GM18499 (cell line): ENCODE measurements around the gene THAP4.

Experiments
- ATAC-seq: cut with Tn5 transposase; IDR thresholded peaks from one replicate; pipeline ENCODE4 v1.9.1; 2021; ENCODE audit warnings: moderate number of reproducible peaks; ENCODE audit not compliant: insufficient read depth, unreplicated experiment

Gene THAP4

GRCh38 chr2:241615522-241616052 is 21.4 kb downstream of the THAP4 start:
- no peak for ATAC-seq

DNA sequence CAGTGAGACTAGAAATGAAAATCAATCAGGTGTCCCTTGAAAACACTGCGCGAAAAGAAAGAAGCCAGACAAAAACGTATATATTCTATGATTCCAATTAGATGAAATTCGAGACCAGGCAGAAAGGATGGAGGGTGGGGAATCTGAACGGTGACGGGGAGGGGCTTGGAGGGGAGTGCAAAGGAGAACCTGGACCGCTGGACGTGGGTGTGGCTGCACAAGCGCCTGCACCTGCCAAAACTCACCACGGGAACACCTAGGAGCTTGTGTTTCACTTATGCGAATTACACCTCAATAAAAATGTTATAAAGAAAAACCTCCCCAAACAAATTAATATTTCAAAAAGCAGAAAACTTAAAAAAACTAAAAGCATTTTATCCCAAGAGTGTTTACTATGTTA is 21.9 kb downstream of the THAP4 start:
- ATAC-seq: no peak

- no peak for ATAC-seq
These were observed 23.8 kb downstream of the THAP4 start for GRCh38 chr2:241613017-241613780.

- no peak for ATAC-seq
These were observed 24.6 kb downstream of the THAP4 start for GRCh38 chr2:241612156-241613016.

DNA sequence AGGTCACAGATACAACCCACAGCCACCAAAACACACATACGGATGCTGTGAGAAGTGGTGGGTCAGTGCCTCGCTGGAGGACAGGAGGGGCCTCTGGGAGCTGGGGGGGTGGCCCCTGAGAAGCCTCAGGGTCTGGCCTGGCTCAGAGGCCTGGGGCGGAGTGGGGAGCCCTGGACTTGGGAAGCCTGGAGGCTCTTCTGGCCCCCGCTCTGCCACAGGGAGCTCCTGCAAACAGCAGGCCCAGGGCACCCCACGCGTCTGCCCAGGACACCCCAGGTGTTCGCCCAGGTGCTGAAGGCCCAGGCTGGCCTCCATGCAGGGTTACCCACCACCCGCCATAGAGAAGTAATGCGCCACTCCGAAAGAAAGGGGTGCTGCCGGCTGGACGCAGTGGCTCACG is 25.9 kb downstream of the THAP4 start:
- ATAC-seq: no peak

DNA sequence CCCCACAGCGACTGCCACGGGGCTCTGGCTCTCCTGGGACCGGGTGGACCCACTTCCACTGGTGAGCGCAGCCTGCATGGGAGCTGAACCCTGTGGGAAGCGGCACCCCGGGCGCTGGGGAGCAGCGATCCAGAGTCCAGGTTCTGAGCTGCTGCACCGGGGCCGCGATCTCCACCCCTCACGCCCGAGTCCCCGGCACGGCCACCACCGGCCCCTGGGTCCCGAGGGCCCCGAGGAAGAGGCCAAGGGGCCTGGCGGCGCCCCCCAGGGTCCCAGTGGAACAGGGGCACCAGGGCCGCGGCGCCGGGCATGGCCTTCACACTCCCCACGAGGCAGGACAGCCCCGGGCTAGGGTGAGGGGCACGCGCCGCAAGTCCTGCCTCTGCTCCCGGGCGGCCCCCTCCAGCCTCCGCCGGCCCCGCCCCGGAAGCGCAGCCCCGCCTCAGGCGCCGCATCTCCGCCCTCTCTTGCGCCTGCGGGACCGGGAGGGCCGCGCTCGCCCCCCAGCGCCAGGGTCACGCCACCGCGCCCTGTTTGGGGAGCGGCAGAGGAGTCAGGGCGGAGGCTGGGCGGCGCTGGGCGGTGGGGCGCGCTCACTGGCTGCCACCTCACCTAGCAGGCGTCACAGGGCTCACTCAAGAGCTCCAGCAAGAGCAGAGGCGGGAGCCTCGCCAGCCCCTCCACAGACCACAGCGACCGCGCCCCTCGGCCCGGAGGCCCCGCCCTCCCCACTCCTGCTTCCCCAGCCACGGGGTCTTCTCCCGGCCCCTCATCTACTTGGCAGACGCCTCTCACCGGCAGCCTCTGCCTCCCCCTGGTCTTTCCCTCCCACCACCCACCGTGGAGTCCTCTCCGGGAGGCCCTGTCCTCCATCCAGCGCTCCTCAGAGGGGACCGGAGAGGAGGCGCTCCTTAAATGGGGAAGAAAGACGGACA is 26.8 kb downstream of the THAP4 start:
- ATAC-seq: peak; percentile 53

GRCh38 chr2:241608881-241609280 is 28.1 kb downstream of the THAP4 start:
- ATAC-seq: no peak

GRCh38 chr2:241607162-241607885 is 29.6 kb downstream of the THAP4 start:
- no peak for ATAC-seq

DNA sequence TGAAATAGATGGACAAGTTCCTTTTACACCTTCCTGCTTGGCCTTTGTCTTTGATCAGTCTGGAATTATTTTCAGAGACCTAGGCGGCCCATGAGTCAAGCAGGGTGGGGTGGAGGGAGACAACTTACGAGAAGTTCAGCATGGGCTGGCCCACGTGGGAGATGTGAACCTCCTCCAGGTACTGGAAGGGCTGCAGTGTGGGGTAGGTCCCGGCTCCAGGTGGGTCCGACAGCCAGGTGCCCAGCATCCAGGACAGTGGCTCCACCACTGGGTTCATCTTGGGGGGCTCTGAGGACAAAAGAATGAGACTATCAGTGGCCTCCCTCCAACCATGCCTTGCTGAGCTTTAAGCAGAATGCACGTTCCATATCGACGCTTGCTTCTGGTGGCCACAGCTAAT is 30.8 kb downstream of the THAP4 start:
- ATAC-seq: no peak

DNA sequence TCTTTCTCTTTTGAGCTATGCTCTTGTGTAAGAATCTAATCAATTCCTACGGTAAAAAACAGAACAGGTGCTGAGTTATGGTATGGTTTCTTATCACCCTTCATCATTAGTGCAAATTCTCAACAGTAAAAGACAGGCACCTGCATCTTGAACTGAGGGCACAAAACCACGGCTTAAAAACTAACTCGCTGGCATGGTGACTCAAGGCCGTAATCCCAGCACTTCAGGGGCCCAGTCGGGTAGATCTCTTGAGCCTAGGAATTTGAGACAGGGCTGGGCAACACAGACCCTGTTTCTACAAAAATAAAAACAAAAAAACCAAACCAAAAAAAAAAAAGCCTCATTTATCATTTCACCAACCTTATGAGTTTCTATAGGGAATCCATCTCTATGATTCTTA is 33.3 kb downstream of the THAP4 start:
- ATAC-seq: no peak

- no peak for ATAC-seq
These were observed 34.2 kb downstream of the THAP4 start for GRCh38 chr2:241602720-241603119.

DNA sequence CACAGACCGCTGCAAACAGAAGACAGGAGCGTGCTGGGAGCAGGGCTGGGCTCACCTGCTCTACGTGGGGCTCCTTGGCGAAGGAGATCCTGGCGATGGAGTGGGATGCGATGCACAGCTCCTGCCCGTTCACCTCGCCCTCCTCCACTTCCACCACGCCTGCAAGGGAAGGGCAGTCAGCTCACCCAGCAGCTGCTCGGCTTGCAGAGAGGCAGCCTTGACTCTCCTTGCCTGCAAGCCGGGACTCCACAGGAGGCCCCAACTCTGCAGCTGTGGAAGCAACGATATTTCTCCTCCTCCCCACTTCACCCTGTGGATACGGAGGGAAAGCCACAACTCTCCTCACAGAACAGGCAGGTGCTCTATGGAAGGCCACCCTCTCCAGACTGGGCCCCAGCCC is 35.1 kb downstream of the THAP4 start:
- ATAC-seq: no peak

- ATAC-seq: no peak
These were observed 37.3 kb downstream of the THAP4 start for GRCh38 chr2:241599615-241600014.

- no peak for ATAC-seq
These were observed 38.5 kb downstream of the THAP4 start for GRCh38 chr2:241598487-241598886.

DNA sequence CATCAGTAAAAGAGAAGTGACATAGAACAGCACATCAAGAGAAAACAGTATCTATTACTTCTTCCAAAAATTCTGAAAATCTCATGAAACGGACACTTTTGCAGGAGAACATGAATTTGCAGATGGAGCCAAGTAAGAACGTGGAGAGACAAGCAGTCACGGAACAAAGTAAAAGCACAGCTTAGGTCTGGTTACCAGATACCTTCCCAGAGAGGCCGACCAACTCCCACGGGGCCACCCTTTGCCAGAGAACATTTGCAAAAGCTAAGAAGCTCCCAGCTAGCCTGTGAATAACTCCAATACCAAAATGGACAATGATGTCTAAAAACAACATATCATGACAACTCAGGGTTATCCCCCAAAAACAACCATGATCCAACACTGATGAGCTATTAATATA is 38.9 kb downstream of the THAP4 start:
- no peak for ATAC-seq

GRCh38 chr2:241597561-241597960 is 39.4 kb downstream of the THAP4 start:
- no peak for ATAC-seq

DNA sequence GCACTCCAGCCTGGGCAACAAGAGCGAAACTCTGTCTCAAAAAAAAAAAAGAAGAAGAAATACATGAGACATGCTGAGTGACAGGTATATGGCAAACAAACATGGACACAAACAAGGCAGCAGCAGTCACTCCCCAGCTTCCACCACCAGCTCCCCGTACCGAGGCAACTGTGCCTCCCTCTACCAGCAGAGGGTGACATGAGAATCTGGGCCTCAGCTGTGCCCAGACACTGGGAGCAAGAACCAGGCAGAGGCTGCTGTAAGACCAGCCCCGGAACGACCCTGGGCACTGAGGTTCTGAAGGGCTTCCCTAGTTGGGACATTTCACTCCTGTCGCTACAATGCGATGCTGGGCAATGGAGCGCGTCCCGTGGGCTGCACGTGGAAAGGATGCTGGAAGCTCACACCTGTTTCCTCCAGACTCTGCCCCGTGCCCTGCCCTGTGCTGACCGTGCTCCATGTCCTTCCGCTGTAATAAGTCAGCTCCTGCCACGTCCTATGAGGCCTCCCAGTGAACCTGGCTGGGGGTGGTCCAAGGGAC is 41.3 kb downstream of the THAP4 start:
- no peak for ATAC-seq

- ATAC-seq: no peak
These were observed 43.7 kb downstream of the THAP4 start for GRCh38 chr2:241593271-241593670.

GRCh38 chr2:241592126-241592845 is 44.7 kb downstream of the THAP4 start:
- ATAC-seq: no peak
